Measurements from ENCODE around the gene APOBR. TPM values are rescaled to one million over a fixed set of nuclear protein-coding genes. Genes with fewer than 3 reads are reported as not detected.

APOBR gene
- total RNA-seq, 2 experiments from 2014 or later = 0.47 to 3.4 TPM

DNA sequence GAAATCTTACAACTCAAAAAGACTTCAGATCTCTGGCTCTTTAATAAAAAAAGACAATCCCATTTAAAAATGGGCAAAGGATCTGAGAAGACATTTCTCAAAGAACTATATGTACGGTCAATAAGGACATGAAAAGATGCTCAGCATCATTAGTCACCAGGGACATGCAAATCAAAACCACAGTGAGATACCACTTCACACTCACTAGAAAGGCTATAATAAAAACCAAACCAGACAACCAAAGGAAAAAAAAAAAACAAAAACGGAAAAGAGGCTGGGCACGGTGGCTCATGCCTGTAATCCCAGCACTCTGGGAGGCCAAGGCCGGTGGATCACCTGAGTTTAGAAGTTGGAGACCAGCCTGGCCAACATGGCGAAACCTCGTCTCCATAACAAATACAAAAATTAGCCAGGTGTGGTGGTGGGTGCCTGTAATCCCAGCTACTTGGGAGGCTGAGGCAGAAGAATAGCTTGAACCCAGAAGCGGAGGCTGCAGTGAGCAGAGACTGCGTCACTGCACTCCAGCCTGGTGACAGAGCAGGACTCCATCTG, 20.7 kb upstream of the APOBR start:
- no TSS peak for BruUV-seq (replicated peaks)
- POLR2A ChIA-PET = no interaction called here
- Histone ChIP-seq H3K27ac (ENCODE audit: low read depth, low read length, poor library complexity, severe bottlenecking) (no peak overlapping the region), H2AFZ (ENCODE audit: low read length) (no peak overlapping the region), H3K79me2 (ENCODE audit: insufficient read depth, low read depth, low read length) (no peaks in the 10 kb centered on the region), H3K36me3 (ENCODE audit: insufficient read depth, low read length) (peaks cover 33% of the 10 kb centered on the region), H3K4me2 (ENCODE audit: low read length) (no peak overlapping the region), H3K9me3 (ENCODE audit: low read length) (no peaks in the 10 kb centered on the region), H3K9me2 (ENCODE audit: insufficient read depth, low read length) (no peaks in the 10 kb centered on the region), H3K4me1 (ENCODE audit: insufficient read depth, low read length, poor library complexity, severe bottlenecking) (peaks cover 6% of the 10 kb centered on the region), H4K20me1 (ENCODE audit: insufficient read depth, low read length) (no peaks in the 10 kb centered on the region), H3K4me3 (ENCODE audit: low read depth, low read length, poor library complexity, severe bottlenecking) (no peak overlapping the region)
- TF ChIP-seq EZH2phosphoT487 (IDR thresholded peaks at IDR 0.05; ENCODE audit: borderline replicate concordance, low read depth, low read length) = no peak
- CTCF ChIA-PET (ENCODE audit: unreplicated experiment) = no interaction called here
- intact Hi-C loops (cut with micrococcal nuclease; ENCODE audit: unreplicated experiment) = no loop called here
- no peak for DNase-seq (ENCODE audit: low spot score)

GRCh38 chr16:28475221-28475620, 19.2 kb upstream of the APOBR start:
- TF ChIP-seq CTCF (conservative IDR thresholded peaks at IDR 0.05; ENCODE audit: low read length) (no peak), EZH2phosphoT487 (IDR thresholded peaks at IDR 0.05; ENCODE audit: borderline replicate concordance, low read depth, low read length) (no peak)
- H3K79me2 ChIP-seq (ENCODE audit: insufficient read depth, low read depth, low read length) = no peaks in the 10 kb centered on the region
- BruUV-seq (replicated peaks) = no TSS peak
- no peak overlapping the region for H3K27ac ChIP-seq (ENCODE audit: low read depth, low read length, poor library complexity, severe bottlenecking)
- H4K20me1 ChIP-seq (ENCODE audit: insufficient read depth, low read length) = no peaks in the 10 kb centered on the region
- ChIA-PET CTCF (ENCODE audit: unreplicated experiment) (no interaction called here), POLR2A (no interaction called here)
- no peaks in the 10 kb centered on the region for H3K9me3 ChIP-seq (ENCODE audit: low read length)
- no peak for DNase-seq (ENCODE audit: low spot score)
- H3K4me1 ChIP-seq (ENCODE audit: insufficient read depth, low read length, poor library complexity, severe bottlenecking) = peaks cover 6% of the 10 kb centered on the region
- H3K36me3 ChIP-seq (ENCODE audit: insufficient read depth, low read length) = peaks cover 44% of the 10 kb centered on the region
- H3K4me3 ChIP-seq (ENCODE audit: low read depth, low read length, poor library complexity, severe bottlenecking) = no peak overlapping the region
- no peaks in the 10 kb centered on the region for H3K9me2 ChIP-seq (ENCODE audit: insufficient read depth, low read length)
- H2AFZ ChIP-seq (ENCODE audit: low read length) = no peak overlapping the region
- intact Hi-C loops (cut with micrococcal nuclease; ENCODE audit: unreplicated experiment) = no loop called here
- H3K4me2 ChIP-seq (ENCODE audit: low read length) = no peak overlapping the region

- no peak overlapping the region for H3K4me2 ChIP-seq (ENCODE audit: low read length)
- peaks cover 59% of the 10 kb centered on the region for H3K36me3 ChIP-seq (ENCODE audit: insufficient read depth, low read length)
- H3K9me3 ChIP-seq (ENCODE audit: low read length) = no peaks in the 10 kb centered on the region
- no peak overlapping the region for H2AFZ ChIP-seq (ENCODE audit: low read length)
- H3K27ac ChIP-seq (ENCODE audit: low read depth, low read length, poor library complexity, severe bottlenecking) = no peak overlapping the region
- no peak for DNase-seq (ENCODE audit: low spot score)
- ChIA-PET POLR2A (no interaction called here), CTCF (ENCODE audit: unreplicated experiment) (no interaction called here)
- no TSS peak for BruUV-seq (replicated peaks)
- no peaks in the 10 kb centered on the region for H3K79me2 ChIP-seq (ENCODE audit: insufficient read depth, low read depth, low read length)
- intact Hi-C loops (cut with micrococcal nuclease; ENCODE audit: unreplicated experiment) = no loop called here
- no peak overlapping the region for H3K4me3 ChIP-seq (ENCODE audit: low read depth, low read length, poor library complexity, severe bottlenecking)
- TF ChIP-seq CTCF (conservative IDR thresholded peaks at IDR 0.05; ENCODE audit: low read length) = no peak
- no peak for TF ChIP-seq EZH2phosphoT487 (IDR thresholded peaks at IDR 0.05; ENCODE audit: borderline replicate concordance, low read depth, low read length)
- no peaks in the 10 kb centered on the region for H4K20me1 ChIP-seq (ENCODE audit: insufficient read depth, low read length)
- H3K4me1 ChIP-seq (ENCODE audit: insufficient read depth, low read length, poor library complexity, severe bottlenecking) = peaks cover 6% of the 10 kb centered on the region
- no peaks in the 10 kb centered on the region for H3K9me2 ChIP-seq (ENCODE audit: insufficient read depth, low read length)
Measured at GRCh38 chr16:28477311-28477920, 17.0 kb upstream of the APOBR start.

Data from OCI-LY7 (cell line).